Astrocyte (in vitro differentiated cells and primary cell): ENCODE results near the gene YBX3.

Experiments used
- EZH2 ChIP-seq: IDR thresholded peaks from 2 replicates; pipeline ENCODE4 v1.6.1; 2012; ENCODE audit warnings: mild to moderate bottlenecking, low read length, inconsistent platforms; ENCODE audit not compliant: insufficient read depth
- TF ChIP-seq, protein P1 (sequence below): IDR thresholded peaks from 2 replicates; pipeline ENCODE4 v1.5.1; 2011; ENCODE audit warnings: low read depth, mild to moderate bottlenecking, inconsistent platforms, low read length, moderate library complexity; ENCODE audit not compliant: insufficient read depth

DNA sequence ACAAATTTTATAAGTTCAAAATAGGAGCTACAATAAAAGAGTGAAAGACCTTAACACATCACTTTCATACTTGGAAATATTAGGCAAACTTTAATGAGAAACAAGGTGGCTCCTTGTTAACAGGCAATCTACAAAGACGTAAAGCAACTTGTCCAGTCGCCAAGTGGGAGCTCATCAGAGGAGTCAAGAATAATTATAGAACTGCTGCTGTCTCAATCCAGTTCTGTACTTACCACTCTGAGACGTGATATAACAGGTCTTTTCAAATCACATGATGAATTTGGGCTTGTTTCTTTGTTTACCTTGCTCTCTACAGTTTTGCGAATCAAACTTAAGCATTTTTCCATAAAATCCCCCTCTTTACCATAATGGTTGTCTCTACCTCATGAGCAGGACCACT, 3.6 kb downstream of the YBX3 start:
- TF ChIP-seq, protein P1, sequence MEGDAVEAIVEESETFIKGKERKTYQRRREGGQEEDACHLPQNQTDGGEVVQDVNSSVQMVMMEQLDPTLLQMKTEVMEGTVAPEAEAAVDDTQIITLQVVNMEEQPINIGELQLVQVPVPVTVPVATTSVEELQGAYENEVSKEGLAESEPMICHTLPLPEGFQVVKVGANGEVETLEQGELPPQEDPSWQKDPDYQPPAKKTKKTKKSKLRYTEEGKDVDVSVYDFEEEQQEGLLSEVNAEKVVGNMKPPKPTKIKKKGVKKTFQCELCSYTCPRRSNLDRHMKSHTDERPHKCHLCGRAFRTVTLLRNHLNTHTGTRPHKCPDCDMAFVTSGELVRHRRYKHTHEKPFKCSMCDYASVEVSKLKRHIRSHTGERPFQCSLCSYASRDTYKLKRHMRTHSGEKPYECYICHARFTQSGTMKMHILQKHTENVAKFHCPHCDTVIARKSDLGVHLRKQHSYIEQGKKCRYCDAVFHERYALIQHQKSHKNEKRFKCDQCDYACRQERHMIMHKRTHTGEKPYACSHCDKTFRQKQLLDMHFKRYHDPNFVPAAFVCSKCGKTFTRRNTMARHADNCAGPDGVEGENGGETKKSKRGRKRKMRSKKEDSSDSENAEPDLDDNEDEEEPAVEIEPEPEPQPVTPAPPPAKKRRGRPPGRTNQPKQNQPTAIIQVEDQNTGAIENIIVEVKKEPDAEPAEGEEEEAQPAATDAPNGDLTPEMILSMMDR = no peak
- no peak for TF ChIP-seq EZH2
